Dedifferentiated amniotic fluid mesenchymal stem cell (primary cell): ENCODE results near the gene IKZF2.

ENCODE experiments used
- DNase-seq: peaks from one replicate; pipeline ENCODE4 v3.0.0-alpha.2; 2016; ENCODE audit errors: extremely low spot score

The IKZF2 gene

GRCh38 chr2:212998626-212999359, 152.6 kb downstream of the IKZF2 start:
- no peak for DNase-seq

DNA sequence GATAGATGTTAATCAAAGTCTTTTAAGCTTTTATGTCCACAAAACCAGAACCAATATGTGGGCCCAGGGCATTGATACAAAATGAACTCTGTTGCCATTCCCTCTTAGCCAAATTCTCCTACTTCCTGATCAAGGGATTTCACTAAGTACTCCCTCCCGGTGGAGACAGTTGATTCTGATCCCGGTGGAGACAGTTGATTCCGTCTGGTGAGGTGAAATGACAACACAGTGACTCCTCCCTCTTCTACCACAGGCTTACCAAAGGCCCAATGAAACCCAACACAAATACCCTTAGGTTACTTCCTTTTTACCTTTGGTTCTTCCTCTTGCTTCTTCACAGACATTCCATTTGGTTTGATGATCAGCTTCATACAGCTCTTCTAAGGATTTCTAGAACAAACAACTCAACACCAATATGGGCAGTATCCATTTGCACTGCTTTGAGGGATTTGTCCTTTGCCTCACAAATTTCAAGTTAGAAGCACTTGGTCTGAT, 153.8 kb downstream of the IKZF2 start:
- DNase-seq = no peak

DNA sequence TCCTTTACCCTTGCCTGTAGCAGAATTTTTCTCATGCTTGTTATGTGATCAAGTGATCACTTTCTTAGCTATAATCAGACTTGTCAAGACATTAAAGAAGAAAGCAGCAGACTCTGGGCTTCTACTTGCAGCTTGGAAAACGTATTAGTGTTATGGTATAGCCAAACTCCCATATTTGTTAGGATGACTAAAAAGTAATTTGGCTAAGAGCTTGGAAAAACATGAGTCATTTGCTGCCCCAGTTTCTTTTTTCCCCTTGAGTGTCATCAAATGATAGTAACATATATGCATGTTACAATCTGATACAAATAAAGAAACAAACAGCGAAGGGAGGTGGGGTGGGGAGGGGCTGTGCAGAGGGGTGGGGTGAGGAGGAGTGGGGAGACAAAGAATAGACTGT, 155.5 kb downstream of the IKZF2 start:
- DNase-seq = no peak

- no peak for DNase-seq
Observed at GRCh38 chr2:212994976-212995375, 156.4 kb downstream of the IKZF2 start.

GRCh38 chr2:212991120-212991519, 160.3 kb downstream of the IKZF2 start:
- DNase-seq = no peak

- DNase-seq = no peak
Observed at GRCh38 chr2:212990697-212991096, 160.7 kb downstream of the IKZF2 start.

GRCh38 chr2:212987492-212987891, 163.9 kb downstream of the IKZF2 start:
- DNase-seq = no peak

DNA sequence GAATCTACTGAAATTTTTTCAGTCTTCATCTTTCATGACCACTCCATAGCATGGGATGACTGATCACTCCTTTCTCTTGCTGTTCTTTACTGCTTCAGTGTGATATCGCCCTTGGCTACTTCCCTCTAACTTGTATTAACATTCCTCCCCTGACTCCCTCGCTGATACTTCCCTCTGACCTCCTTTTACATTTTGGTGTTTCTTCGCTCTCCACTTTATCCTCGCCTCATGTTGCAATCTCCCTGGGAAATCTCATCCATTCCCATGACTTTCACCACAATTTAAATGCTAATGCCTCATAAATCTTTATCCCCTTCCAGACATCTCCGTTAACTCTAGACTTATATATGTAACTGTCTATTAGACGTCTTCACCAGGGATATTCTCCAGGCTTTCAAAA, 167.3 kb downstream of the IKZF2 start:
- DNase-seq = no peak

- DNase-seq = no peak
Observed at GRCh38 chr2:212979799-212980198, 171.6 kb downstream of the IKZF2 start.

DNA sequence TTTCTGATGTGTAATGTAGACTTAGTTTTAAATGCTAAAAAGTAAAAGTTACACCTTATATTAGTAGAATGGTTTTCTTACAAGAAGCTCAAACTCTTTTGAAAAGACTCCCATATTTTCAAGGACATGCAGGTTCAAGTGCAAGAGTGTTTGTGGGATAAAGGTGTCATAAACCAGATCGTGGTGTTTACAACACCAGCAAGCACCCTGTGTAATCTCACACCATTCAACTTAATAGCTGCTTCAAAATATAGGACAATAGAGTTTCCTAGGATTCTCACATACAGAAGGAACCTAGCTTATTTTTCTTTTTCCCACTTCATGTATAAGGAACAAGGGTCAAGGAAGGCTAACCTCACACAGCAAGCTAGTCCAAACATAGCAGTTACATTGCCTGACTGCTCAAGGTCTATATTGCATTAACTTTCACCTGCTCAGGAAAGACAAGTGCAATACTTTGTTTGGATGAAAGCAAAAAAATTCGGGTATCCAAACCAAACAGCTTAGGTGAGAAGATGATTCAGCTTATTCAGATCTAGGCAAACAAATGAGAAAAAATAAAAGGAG, 172.3 kb downstream of the IKZF2 start:
- no peak for DNase-seq

DNA sequence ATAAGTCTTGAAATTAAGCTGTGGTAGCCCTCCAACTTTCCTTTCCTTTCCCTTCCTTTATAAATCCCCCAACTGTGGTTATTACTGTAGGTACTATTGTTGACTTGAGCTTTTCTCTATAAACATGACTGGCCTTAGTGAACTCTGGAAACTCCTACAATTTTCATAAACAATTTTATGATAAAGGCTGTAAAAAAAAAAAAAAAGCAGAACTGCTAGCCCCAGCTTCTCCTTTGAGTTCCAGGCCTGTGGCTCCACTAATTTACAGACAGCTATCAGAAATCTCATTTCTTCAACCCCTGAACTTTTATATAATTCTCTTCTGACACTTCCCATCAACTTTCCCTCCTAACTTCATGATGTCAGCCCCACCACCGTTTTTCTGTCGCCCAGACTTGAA, 174.3 kb downstream of the IKZF2 start:
- no peak for DNase-seq

- DNase-seq = no peak
Observed at GRCh38 chr2:212975333-212975732, 176.1 kb downstream of the IKZF2 start.

- peak; percentile 79 for DNase-seq
Observed at GRCh38 chr2:212974692-212975091, 176.7 kb downstream of the IKZF2 start.

DNA sequence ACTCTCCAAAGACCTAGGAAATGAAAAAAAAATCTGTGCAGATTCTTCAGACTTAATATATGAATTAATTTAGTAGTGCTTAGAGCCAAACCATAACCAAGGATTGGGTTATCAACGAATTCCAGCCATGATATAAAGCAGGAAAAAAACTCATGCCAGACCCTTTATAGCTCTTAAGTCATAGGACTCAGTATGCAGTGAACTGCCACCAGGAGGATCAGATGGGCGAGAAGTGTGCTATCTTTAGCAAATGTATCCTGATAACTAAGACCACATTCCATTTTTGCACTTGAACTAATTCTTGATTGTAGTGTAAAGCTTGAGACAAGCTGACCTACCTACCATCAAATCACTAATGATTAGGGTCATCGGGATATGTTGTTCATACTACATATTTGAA, 178.1 kb downstream of the IKZF2 start:
- DNase-seq = no peak

DNA sequence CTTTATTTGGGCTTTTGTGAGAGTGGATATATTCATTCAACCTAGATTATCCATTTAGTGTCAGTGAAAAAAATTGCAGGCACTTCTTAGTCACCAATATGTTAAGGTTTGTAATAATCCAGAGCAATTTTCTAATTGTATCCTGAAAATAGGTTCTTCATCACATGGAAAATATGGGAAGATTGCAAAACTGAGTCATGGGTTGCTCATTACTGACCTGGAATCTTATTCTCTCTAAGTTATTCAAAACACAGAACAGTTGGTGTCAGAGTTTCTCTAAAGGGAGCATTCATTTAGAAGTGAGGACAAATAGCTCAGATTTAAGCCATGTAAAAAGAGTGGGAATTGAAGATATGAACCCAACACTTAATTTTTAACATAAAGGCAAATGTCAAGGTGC, 181.3 kb downstream of the IKZF2 start:
- DNase-seq = peak; percentile 49

GRCh38 chr2:212968284-212969081, 182.9 kb downstream of the IKZF2 start:
- no peak for DNase-seq

DNA sequence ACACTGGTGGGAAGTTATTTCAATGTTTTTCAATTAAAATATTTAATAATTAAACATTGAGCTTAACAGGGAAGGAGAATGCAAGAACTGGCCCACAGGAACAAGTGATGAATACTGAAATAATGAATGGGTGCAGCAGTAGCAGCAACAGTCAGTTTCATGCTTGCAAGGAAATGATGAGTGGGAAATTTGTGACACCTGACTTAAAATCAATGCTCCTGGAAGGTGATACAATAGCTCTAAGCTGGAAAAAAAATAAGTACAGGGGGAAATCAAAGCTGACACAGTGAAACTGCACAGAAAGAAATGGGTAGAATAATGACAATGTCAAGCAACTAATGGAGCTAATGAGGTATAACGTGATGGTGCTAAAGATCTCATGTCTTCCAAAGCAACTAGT, 184.5 kb downstream of the IKZF2 start:
- no peak for DNase-seq

DNA sequence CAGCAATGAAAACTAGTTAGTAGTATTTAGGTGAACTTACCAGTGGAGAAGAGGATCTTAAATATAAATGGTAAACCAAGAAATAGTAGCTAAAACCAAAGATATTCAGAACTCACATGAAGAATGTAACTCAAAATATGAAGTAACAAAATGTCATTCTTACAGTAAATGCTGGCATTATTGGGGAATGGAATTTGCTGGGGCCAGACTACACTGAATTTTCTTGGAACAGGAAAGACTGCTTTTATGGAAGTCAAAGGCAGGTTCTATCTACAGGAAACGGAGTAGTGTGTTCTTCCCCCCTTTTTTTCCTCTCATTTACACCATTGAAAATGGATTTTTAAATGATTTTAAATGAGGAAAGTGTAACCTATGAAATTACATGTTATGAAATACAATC, 188.7 kb downstream of the IKZF2 start:
- DNase-seq = no peak

DNA sequence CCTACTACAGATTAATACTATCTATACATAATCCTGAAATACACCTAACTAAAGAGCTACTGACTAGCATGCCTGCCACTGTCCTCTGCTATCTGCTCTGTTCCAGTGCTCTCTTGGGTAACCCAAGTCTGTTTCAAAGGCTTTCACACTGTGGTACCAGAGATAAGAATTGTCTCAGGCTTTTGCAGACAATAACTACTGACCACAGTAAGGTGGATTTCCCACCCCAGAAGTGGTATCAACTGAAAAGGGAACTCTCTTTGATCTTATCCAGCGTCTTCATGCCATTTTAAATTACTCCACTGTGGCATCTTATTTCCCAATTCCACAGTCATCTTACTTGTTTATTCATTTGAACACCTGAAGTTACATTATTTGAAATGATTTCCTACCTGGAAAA, 190.2 kb downstream of the IKZF2 start:
- DNase-seq = no peak

GRCh38 chr2:212960336-212960735, 191.1 kb downstream of the IKZF2 start:
- DNase-seq = no peak

GRCh38 chr2:212959471-212960117, 191.8 kb downstream of the IKZF2 start:
- DNase-seq = no peak

DNA sequence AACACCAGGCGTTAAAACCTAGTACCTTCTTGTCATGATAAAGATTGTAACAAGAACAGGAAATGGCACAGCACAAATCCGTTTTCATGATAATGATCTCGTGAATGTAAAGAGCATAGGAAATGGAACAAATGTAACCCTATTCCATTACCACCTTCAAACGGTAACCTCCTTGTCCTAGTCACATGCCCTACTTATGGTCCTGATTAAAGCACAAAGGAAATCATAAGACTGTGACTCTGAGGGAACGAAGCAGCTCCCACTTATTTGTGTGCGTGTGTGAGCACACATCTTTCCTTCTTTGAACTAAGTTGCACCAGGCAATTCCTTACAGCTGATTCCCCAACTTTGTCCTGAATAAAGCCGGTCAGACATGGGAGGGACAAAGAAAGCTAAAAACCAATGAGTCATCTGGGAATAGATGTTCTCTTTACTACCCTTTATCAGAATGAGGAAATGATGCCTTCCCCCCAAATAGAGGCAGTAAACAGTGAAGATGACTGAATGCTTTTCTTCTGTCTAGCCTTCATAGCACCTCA, 192.6 kb downstream of the IKZF2 start:
- DNase-seq = no peak
